ENCODE data around the gene MINK1. TPM values are rescaled to one million over a fixed set of nuclear protein-coding genes. Genes with fewer than 3 reads are reported as not detected.
A peak's percentile ranks its signal among the peaks of the same experiment; 100 is the strongest.

Gene MINK1
- total RNA-seq (118 TPM), polyA plus RNA-seq (ENCODE audit: insufficient read depth, low read depth, low replicate concordance) (21.2 TPM)
- long read RNA-seq, donor 1: 0 reads
- long read RNA-seq, donor 2, full-length matches to known transcripts: 1 of 1 reads
- long read RNA-seq, donor 2, partial matches to known transcripts: 0 of 1 reads
- long read RNA-seq, donor 2, other reads (novel, unspliced or antisense): 0 of 1 reads
- long read RNA-seq, donor 3: 0 reads
- long read RNA-seq, donor 4, partial matches to known transcripts: 15 of 15 reads
- long read RNA-seq, donor 4, other reads (novel, unspliced or antisense): 0 of 15 reads
- long read RNA-seq, donor 5: 0 reads
- long read RNA-seq, donor 6: 0 reads
- long read RNA-seq, donor 7, partial matches to known transcripts: 20 of 38 reads
- long read RNA-seq, donor 7, other reads (novel, unspliced or antisense): 18 of 38 reads
- long read RNA-seq, donor 8, partial matches to known transcripts: 0 of 1 reads
- long read RNA-seq, donor 8, other reads (novel, unspliced or antisense): 0 of 1 reads
- long read RNA-seq, donor 9: 0 reads
- long read RNA-seq, donor 10: 0 reads

- peaks cover 0 to 27% (median 3%) of the 10 kb centered on the region in 3 donors for H3K4me1 ChIP-seq (ENCODE audit: control insufficient read depth in 2 of 3, insufficient read depth in 2 of 3, low read depth in 1 of 3, low read length in 3 of 3)
- H3K9me3 ChIP-seq (ENCODE audit: control insufficient read depth in 2 of 3, insufficient read depth in 1 of 3, low read length in 3 of 3): no peaks in the 10 kb centered on the region
- peak; percentile 92 to 98 (median 96) for DNase-seq
- H3K4me3 ChIP-seq (ENCODE audit: low read length in 3 of 3): peak within 1 kb of the TSS; percentile 63 to 89 (median 84)
- peak within 1 kb of the TSS; percentile 86 to 92 for H3K27ac ChIP-seq (ENCODE audit: low read depth in 2 of 2, low read length in 2 of 2)
- no peak for FAIRE-seq
- no peak for TF ChIP-seq CTCF (IDR thresholded peaks at IDR 0.05; ENCODE audit: borderline replicate concordance, extremely low read depth, insufficient read depth)
- no peaks in the 10 kb centered on the region for H3K27me3 ChIP-seq (ENCODE audit: control insufficient read depth, insufficient read depth, low read length)
- peak within 1 kb of the TSS; percentile 37 to 81 (median 63) for H3K9ac ChIP-seq (ENCODE audit: low read length in 3 of 3)
- H3K36me3 ChIP-seq (ENCODE audit: control insufficient read depth in 2 of 3, insufficient read depth in 3 of 3, low read length in 3 of 3): no peaks in the 10 kb centered on the region
- intact Hi-C loops (cut with DNase I): no loop called here
These were observed at the start of gene MINK1 for GRCh38 chr17:4833178-4833940. Gene MINK1 (plus strand): TSS chr17:4833340. CDS start chr17:4833584, 244 bp downstream.

- Histone ChIP-seq H3K9ac (ENCODE audit: low read length in 3 of 3) (peak overlapping the region in 1 of 3 donors; percentile 51), H3K27me3 (ENCODE audit: control insufficient read depth, insufficient read depth, low read length) (peaks cover 24% of the 10 kb centered on the region), H3K9me3 (ENCODE audit: control insufficient read depth in 2 of 3, insufficient read depth in 1 of 3, low read length in 3 of 3) (no peaks in the 10 kb centered on the region), H3K36me3 (ENCODE audit: control insufficient read depth in 2 of 3, insufficient read depth in 3 of 3, low read length in 3 of 3) (no peaks in the 10 kb centered on the region), H3K4me3 (ENCODE audit: low read length in 3 of 3) (peak overlapping the region in 1 of 3 donors; percentile 47), H3K27ac (ENCODE audit: low read depth in 2 of 2, low read length in 2 of 2) (no peak overlapping the region), H3K4me1 (ENCODE audit: control insufficient read depth in 2 of 3, insufficient read depth in 2 of 3, low read depth in 1 of 3, low read length in 3 of 3) (peaks cover 0 to 22% (median 9%) of the 10 kb centered on the region in 3 donors)
- intact Hi-C loops (cut with DNase I): loop anchor here (5.0 kb wide), 1 partner anchor 97 kb away; no protein-coding TSS in a partner anchor
- DNase-seq: peak in 2 of 5 donors; percentile 42 to 59
- FAIRE-seq: no peak
- TF ChIP-seq CTCF (IDR thresholded peaks at IDR 0.05; ENCODE audit: borderline replicate concordance, extremely low read depth, insufficient read depth): no peak
These were observed 47.6 kb upstream of the MINK1 start for GRCh38 chr17:4785311-4786105.

GRCh38 chr17:4786106-4786511 is 47.0 kb upstream of the MINK1 start, which contains the start of gene VMO1:
Gene VMO1 (minus strand): TSS chr17:4786364. CDS start chr17:4786352, 12 bp downstream.
- Histone ChIP-seq H3K36me3 (ENCODE audit: control insufficient read depth in 2 of 3, insufficient read depth in 3 of 3, low read length in 3 of 3) (no peaks in the 10 kb centered on the region), H3K4me3 (ENCODE audit: low read length in 3 of 3) (peak within 1 kb of the TSS in 2 of 3 donors; percentile 4 to 47), H3K4me1 (ENCODE audit: control insufficient read depth in 2 of 3, insufficient read depth in 2 of 3, low read depth in 1 of 3, low read length in 3 of 3) (peaks cover 0 to 25% (median 12%) of the 10 kb centered on the region in 3 donors), H3K27ac (ENCODE audit: low read depth in 2 of 2, low read length in 2 of 2) (no peak within 1 kb of the TSS), H3K9ac (ENCODE audit: low read length in 3 of 3) (peak within 1 kb of the TSS in 1 of 3 donors; percentile 51), H3K27me3 (ENCODE audit: control insufficient read depth, insufficient read depth, low read length) (peaks cover 24% of the 10 kb centered on the region), H3K9me3 (ENCODE audit: control insufficient read depth in 2 of 3, insufficient read depth in 1 of 3, low read length in 3 of 3) (no peaks in the 10 kb centered on the region)
- intact Hi-C loops (cut with DNase I): loop anchor here (5.0 kb wide), 1 partner anchor 96 kb away; no protein-coding TSS in a partner anchor
- FAIRE-seq: no peak
- TF ChIP-seq CTCF (IDR thresholded peaks at IDR 0.05; ENCODE audit: borderline replicate concordance, extremely low read depth, insufficient read depth): no peak
- DNase-seq: peak; percentile 55 to 84 (median 63)
